OCI-LY1 (cell line): ENCODE results near the gene SPATA46.

ENCODE experiments used
- H2AFZ ChIP-seq: fragments of 200-600 bp; sonication (generic), shearing (Covaris generic); 2 replicates; pipeline ENCODE4 v1.6.0; 2014; ENCODE audit warnings: antibody characterized with exemption, mild to moderate bottlenecking, low read length
- H3F3A ChIP-seq: fragments of 200-600 bp; sonication (generic), shearing (Covaris generic); 2 replicates; pipeline ENCODE4 v1.6.0; 2014; ENCODE audit warnings: mild to moderate bottlenecking, antibody characterized with exemption, low read length, moderate library complexity; ENCODE audit not compliant: insufficient read depth
- H3K27ac ChIP-seq: fragments of 200-600 bp; sonication (generic); 2 replicates; pipeline ENCODE4 v1.5.1; 2014; ENCODE audit warnings: low read length, mixed run types, mild to moderate bottlenecking, low read depth; ENCODE audit not compliant: poor library complexity, severe bottlenecking
- H3K27me3 ChIP-seq: fragments of 200-600 bp; sonication (generic); 2 replicates; pipeline ENCODE4 v1.6.0; 2014; ENCODE audit warnings: antibody characterized with exemption, mild to moderate bottlenecking, low read length, moderate library complexity; ENCODE audit not compliant: insufficient read depth
- H3K36me3 ChIP-seq: fragments of 200-600 bp; sonication (generic); 2 replicates; pipeline ENCODE4 v1.6.1; 2014; ENCODE audit warnings: mild to moderate bottlenecking, antibody characterized with exemption, low read length, moderate library complexity, mixed read lengths; ENCODE audit not compliant: insufficient read depth
- H3K4me1 ChIP-seq: fragments of 200-600 bp; sonication (generic); 2 replicates; pipeline ENCODE4 v1.5.1; 2014; ENCODE audit warnings: mild to moderate bottlenecking, low read length, moderate library complexity; ENCODE audit not compliant: insufficient read depth, severe bottlenecking
- H3K4me2 ChIP-seq: fragments of 200-600 bp; sonication (generic), shearing (Covaris generic); 2 replicates; pipeline ENCODE4 v1.6.1; 2014; ENCODE audit warnings: low read length
- H3K4me3 ChIP-seq: fragments of 200-600 bp; sonication (generic); 2 replicates; pipeline ENCODE4 v1.5.1; 2014; ENCODE audit warnings: low read length, low read depth, mild to moderate bottlenecking, mixed read lengths; ENCODE audit not compliant: poor library complexity, severe bottlenecking
- H3K79me2 ChIP-seq: fragments of 200-600 bp; shearing (Covaris generic); 2 replicates; pipeline ENCODE4 v1.6.1; 2016; ENCODE audit warnings: mixed run types, low read length, mixed read lengths; ENCODE audit not compliant: insufficient read depth
- H3K9ac ChIP-seq: fragments of 200-600 bp; sonication (generic), shearing (Covaris generic); 2 replicates; pipeline ENCODE4 v1.6.1; 2014; ENCODE audit warnings: mild to moderate bottlenecking, low read length, mixed read lengths
- H3K9me2 ChIP-seq: fragments of 200-600 bp; sonication (generic), shearing (Covaris generic); 2 replicates; pipeline ENCODE4 v1.6.1; 2014; ENCODE audit warnings: low read depth, mild to moderate bottlenecking, low read length, mixed read lengths
- H3K9me3 ChIP-seq: fragments of 200-600 bp; shearing (Covaris generic); 2 replicates; pipeline ENCODE4 v1.6.1; 2014; ENCODE audit warnings: low read length, mixed read lengths
- H4K20me1 ChIP-seq: fragments of 200-600 bp; sonication (generic), shearing (Covaris generic); 2 replicates; pipeline ENCODE4 v1.6.0; 2016; ENCODE audit warnings: mild to moderate bottlenecking, low read length; ENCODE audit not compliant: insufficient read depth
- EZH2 ChIP-seq: fragments of 200-600 bp; sonication (generic), shearing (Covaris generic); IDR thresholded peaks from 2 replicates; pipeline ENCODE4 v1.8.0; 2017; ENCODE audit warnings: borderline replicate concordance, mixed run types, mild to moderate bottlenecking, antibody characterized with exemption, low read length, moderate library complexity, mixed read lengths
- TF ChIP-seq, protein P1 (sequence below): fragments of 200-600 bp; sonication (generic), shearing (Covaris generic); IDR thresholded peaks from 2 replicates; pipeline ENCODE4 v1.5.1; 2017; ENCODE audit warnings: mild to moderate bottlenecking, antibody characterized with exemption, low read length, moderate library complexity, mixed read lengths

Gene SPATA46

DNA sequence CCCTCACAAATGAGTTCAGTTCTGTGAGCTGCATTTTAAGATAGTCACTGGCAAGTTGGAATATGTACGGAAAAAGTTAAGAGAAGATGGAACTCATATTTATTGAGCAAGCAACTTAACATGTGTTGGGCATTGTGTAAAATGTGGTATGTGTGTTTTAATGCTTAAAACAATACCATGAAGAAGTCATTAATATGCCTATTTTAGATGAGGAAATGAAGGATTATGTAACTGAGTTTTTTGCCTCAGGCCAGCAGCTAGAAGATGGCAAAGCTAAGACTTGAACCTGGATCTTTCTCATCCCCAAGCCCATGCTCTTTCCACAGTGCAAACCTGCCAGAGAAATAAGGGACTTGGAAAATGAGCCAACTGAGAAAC is 48.9 kb downstream of the SPATA46 start:
- H3K79me2 ChIP-seq, result no peaks in the 10 kb centered on the region
- H3K4me3 ChIP-seq, result no peak overlapping the region
- H3F3A ChIP-seq, result no peaks in the 10 kb centered on the region
- H3K9me3 ChIP-seq, result no peaks in the 10 kb centered on the region
- H3K27ac ChIP-seq, result no peak overlapping the region
- no peak overlapping the region for H3K4me2 ChIP-seq
- H3K36me3 ChIP-seq, result no peaks in the 10 kb centered on the region
- no peak overlapping the region for H3K9ac ChIP-seq
- no peaks in the 10 kb centered on the region for H3K27me3 ChIP-seq
- H4K20me1 ChIP-seq, result no peaks in the 10 kb centered on the region
- no peak for TF ChIP-seq EZH2
- TF ChIP-seq, protein P1, sequence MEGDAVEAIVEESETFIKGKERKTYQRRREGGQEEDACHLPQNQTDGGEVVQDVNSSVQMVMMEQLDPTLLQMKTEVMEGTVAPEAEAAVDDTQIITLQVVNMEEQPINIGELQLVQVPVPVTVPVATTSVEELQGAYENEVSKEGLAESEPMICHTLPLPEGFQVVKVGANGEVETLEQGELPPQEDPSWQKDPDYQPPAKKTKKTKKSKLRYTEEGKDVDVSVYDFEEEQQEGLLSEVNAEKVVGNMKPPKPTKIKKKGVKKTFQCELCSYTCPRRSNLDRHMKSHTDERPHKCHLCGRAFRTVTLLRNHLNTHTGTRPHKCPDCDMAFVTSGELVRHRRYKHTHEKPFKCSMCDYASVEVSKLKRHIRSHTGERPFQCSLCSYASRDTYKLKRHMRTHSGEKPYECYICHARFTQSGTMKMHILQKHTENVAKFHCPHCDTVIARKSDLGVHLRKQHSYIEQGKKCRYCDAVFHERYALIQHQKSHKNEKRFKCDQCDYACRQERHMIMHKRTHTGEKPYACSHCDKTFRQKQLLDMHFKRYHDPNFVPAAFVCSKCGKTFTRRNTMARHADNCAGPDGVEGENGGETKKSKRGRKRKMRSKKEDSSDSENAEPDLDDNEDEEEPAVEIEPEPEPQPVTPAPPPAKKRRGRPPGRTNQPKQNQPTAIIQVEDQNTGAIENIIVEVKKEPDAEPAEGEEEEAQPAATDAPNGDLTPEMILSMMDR, result no peak
- no peaks in the 10 kb centered on the region for H3K4me1 ChIP-seq
- no peaks in the 10 kb centered on the region for H3K9me2 ChIP-seq
- H2AFZ ChIP-seq, result no peak overlapping the region

DNA sequence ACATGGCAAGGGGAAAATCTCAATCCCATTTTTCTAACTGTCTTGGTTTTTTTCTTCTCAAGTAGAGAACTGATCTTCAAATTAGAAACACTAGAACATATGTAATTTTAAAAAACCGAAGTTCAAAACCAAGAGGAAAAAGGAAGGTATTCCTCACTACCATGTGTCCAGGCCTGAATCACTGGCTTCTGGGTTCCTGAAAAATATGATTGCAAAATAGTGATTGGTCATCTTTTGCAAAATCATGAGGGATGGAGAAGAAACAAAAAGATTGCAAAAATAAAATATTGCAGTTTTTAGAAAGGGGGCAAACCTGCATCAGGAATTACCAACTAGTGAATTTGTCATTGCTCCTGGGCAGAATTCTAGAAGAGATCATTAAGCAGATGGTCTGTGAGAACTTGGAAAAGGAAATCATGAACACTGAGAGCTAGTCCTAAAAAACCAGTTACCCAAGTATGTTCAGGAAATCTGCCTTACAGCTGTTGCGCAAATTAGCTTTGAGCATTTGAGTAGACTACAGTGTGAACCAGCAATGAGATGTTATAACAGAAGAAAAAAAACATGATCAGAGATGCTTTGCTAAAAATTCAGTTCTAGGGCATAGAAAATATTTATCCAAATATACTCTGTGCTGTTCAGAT is 49.4 kb downstream of the SPATA46 start:
- Histone ChIP-seq H3K79me2 (no peaks in the 10 kb centered on the region), H4K20me1 (no peaks in the 10 kb centered on the region), H3F3A (no peaks in the 10 kb centered on the region), H3K4me2 (no peak overlapping the region), H3K27ac (no peak overlapping the region), H3K9me3 (no peaks in the 10 kb centered on the region), H3K9ac (no peak overlapping the region), H3K9me2 (no peaks in the 10 kb centered on the region), H3K4me1 (no peaks in the 10 kb centered on the region), H3K4me3 (no peak overlapping the region), H2AFZ (no peak overlapping the region), H3K36me3 (no peaks in the 10 kb centered on the region), H3K27me3 (no peaks in the 10 kb centered on the region)
- TF ChIP-seq, protein P1, result no peak
- TF ChIP-seq EZH2, result no peak

DNA sequence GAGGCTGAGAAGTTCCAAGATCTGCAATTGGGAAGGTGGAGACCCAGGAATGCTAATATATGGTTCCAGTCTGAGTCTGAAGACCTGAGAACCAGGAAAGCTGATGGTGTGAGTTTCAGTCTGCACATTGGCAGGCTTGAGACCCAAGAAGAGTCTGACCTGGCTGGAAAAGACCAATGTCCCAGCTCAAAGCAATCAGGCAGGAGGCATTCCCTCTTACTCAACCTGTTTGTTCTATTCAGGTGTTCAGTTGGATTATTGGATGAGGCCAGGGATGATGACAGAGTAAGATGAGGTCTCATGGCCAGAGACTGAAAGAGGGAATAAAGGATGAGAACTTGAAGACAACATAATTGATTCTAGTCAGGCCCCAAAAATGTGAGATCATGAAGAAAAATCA is 50.1 kb downstream of the SPATA46 start:
- Histone ChIP-seq H2AFZ (no peak overlapping the region), H3K4me3 (no peak overlapping the region), H3F3A (no peaks in the 10 kb centered on the region), H3K27ac (no peak overlapping the region), H3K36me3 (no peaks in the 10 kb centered on the region), H3K9ac (no peak overlapping the region), H3K9me2 (no peaks in the 10 kb centered on the region), H3K4me2 (no peak overlapping the region), H3K79me2 (no peaks in the 10 kb centered on the region), H3K27me3 (no peaks in the 10 kb centered on the region), H4K20me1 (no peaks in the 10 kb centered on the region), H3K4me1 (no peaks in the 10 kb centered on the region), H3K9me3 (no peaks in the 10 kb centered on the region)
- TF ChIP-seq, protein P1, result no peak
- no peak for TF ChIP-seq EZH2
